ENCODE data around the gene NDUFB8. TPM values are rescaled to one million over a fixed set of nuclear protein-coding genes. Genes with fewer than 3 reads are reported as not detected.
A peak's percentile ranks its signal among the peaks of the same experiment; 100 is the strongest.

Gene NDUFB8
- total RNA-seq, 4 donors from 2014 or later, result 231 to 315 (median 279) TPM

GRCh38 chr10:100567249-100567648, 37.6 kb upstream of the NDUFB8 start:
- DNase-seq (ENCODE audit: extremely low spot score), result no peak
- Histone ChIP-seq H3K4me1 (peaks cover 5 to 8% (median 7%) of the 10 kb centered on the region in 4 donors), H3K36me3 (no peaks in the 10 kb centered on the region), H3K4me3 (no peak overlapping the region), H3K27ac (replicated peaks in 1 of 4) (no peak overlapping the region), H3K27me3 (peaks cover 0 to 98% (median 48%) of the 10 kb centered on the region in 4 donors), H3K9me3 (peaks cover 0 to 2% (median 0%) of the 10 kb centered on the region in 4 donors)
- intact Hi-C loops (cut with DNase I), result no loop called here
- TF ChIP-seq CTCF (IDR thresholded peaks at IDR 0.05) (no peak), POLR2AphosphoS5 (IDR thresholded peaks at IDR 0.05) (no peak), EP300 (IDR thresholded peaks at IDR 0.05) (no peak), POLR2A (IDR thresholded peaks at IDR 0.05; ENCODE audit: low read depth) (no peak)
- WGBS, result 41% methylated on average over 11 of the region's 11 CpGs

GRCh38 chr10:100566561-100566960, 36.9 kb upstream of the NDUFB8 start:
- no peak overlapping the region for H3K27ac ChIP-seq (replicated peaks in 1 of 4)
- TF ChIP-seq POLR2A (IDR thresholded peaks at IDR 0.05; ENCODE audit: low read depth) (no peak), EP300 (IDR thresholded peaks at IDR 0.05) (no peak), CTCF (IDR thresholded peaks at IDR 0.05) (no peak), POLR2AphosphoS5 (IDR thresholded peaks at IDR 0.05) (no peak)
- no peak overlapping the region for H3K4me3 ChIP-seq
- no peaks in the 10 kb centered on the region for H3K36me3 ChIP-seq
- peak; percentile 89 for DNase-seq (ENCODE audit: extremely low spot score)
- H3K27me3 ChIP-seq, result peaks cover 0 to 98% (median 53%) of the 10 kb centered on the region in 4 donors
- intact Hi-C loops (cut with DNase I), result no loop called here
- peaks cover 0 to 3% (median 0%) of the 10 kb centered on the region in 4 donors for H3K9me3 ChIP-seq
- WGBS, result 57% methylated on average over 3 of the region's 3 CpGs
- H3K4me1 ChIP-seq, result peaks cover 9 to 15% (median 13%) of the 10 kb centered on the region in 4 donors

GRCh38 chr10:100565206-100565985, 35.7 kb upstream of the NDUFB8 start:
- 73% methylated on average over 9 of the region's 9 CpGs for WGBS
- H3K27ac ChIP-seq (replicated peaks in 1 of 4), result no peak overlapping the region
- H3K36me3 ChIP-seq, result peaks cover 0 to 1% (median 0%) of the 10 kb centered on the region in 4 donors
- H3K4me1 ChIP-seq, result peaks cover 9 to 15% (median 14%) of the 10 kb centered on the region in 4 donors
- H3K4me3 ChIP-seq, result no peak overlapping the region
- no peak for TF ChIP-seq CTCF (IDR thresholded peaks at IDR 0.05)
- no peak for TF ChIP-seq POLR2A (IDR thresholded peaks at IDR 0.05; ENCODE audit: low read depth)
- no peak for TF ChIP-seq POLR2AphosphoS5 (IDR thresholded peaks at IDR 0.05)
- TF ChIP-seq EP300 (IDR thresholded peaks at IDR 0.05), result no peak
- no peak for DNase-seq (ENCODE audit: extremely low spot score)
- H3K9me3 ChIP-seq, result peaks cover 0 to 3% (median 0%) of the 10 kb centered on the region in 4 donors
- peaks cover 0 to 97% (median 51%) of the 10 kb centered on the region in 4 donors for H3K27me3 ChIP-seq
- intact Hi-C loops (cut with DNase I), result no loop called here

GRCh38 chr10:100562008-100562672, 32.5 kb upstream of the NDUFB8 start:
- Histone ChIP-seq H3K27me3 (peaks cover 0 to 66% (median 32%) of the 10 kb centered on the region in 4 donors), H3K4me3 (peak overlapping the region; percentile 11 to 40 (median 30)), H3K36me3 (peaks cover 0 to 17% (median 7%) of the 10 kb centered on the region in 4 donors), H3K4me1 (peaks cover 9 to 15% (median 14%) of the 10 kb centered on the region in 4 donors), H3K27ac (replicated peaks in 1 of 4) (no peak overlapping the region), H3K9me3 (peaks cover 0 to 3% (median 0%) of the 10 kb centered on the region in 4 donors)
- DNase-seq (ENCODE audit: extremely low spot score), result no peak
- TF ChIP-seq POLR2AphosphoS5 (IDR thresholded peaks at IDR 0.05) (peak in 1 of 2 donors; percentile 27), CTCF (IDR thresholded peaks at IDR 0.05) (peak; percentile 54 to 66 (median 58)), POLR2A (IDR thresholded peaks at IDR 0.05; ENCODE audit: low read depth) (no peak), EP300 (IDR thresholded peaks at IDR 0.05) (no peak)
- intact Hi-C loops (cut with DNase I), result no loop called here
- 6% methylated on average over 2 of the region's 62 CpGs for WGBS

All from esophagus muscularis mucosa (tissue), 4 donors.